Erythroblast (primary cell): Measurements from ENCODE around the gene C20orf96.

Source experiments
- GATA1 ChIP-seq: IDR thresholded peaks from 2 replicates; pipeline ENCODE4 v1.6.1; 2011; ENCODE audit warnings: low read depth, mild to moderate bottlenecking, control low read depth, low read length, moderate library complexity
- POLR2A ChIP-seq: IDR thresholded peaks from 2 replicates; pipeline ENCODE4 v1.6.1; 2011; ENCODE audit warnings: mild to moderate bottlenecking, low read length

DNA sequence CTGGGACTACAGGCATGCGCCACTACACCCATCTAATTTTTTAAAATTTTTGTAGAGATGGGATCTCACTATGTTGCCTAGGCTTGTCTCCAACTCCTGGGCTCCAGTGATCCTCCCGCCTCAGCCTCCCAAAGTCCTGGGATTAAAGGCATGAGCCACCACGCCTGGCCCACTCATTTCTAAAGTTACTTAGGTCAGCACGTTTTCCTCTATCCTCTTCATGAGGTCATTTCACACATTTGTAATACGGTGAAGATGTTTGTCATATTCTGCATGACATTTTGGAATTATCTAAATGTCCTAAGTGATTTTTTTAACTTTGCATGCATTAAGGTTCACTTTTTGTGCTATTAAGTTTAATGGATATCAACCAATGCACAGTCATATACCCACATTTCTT is 22.9 kb upstream of the C20orf96 start:
- no peak for TF ChIP-seq POLR2A
- no peak for TF ChIP-seq GATA1
